Measurements from ENCODE around the gene ARID4A. TPM values are rescaled to one million over a fixed set of nuclear protein-coding genes. Genes with fewer than 3 reads are reported as not detected.
A peak's percentile ranks its signal among the peaks of the same experiment; 100 is the strongest.

The ARID4A gene
- total RNA-seq, 1 experiment from 2014 or later = 12.5 TPM

GRCh38 chr14:58395812-58396788 lies 97.7 kb downstream of the ARID4A start, which contains the start of gene TOMM20L (continued):
- peak; percentile 91 for TF ChIP-seq CTCF (IDR thresholded peaks at IDR 0.05)
- no peak for TF ChIP-seq EMX1 (CRISPR knock-in tag; IDR thresholded peaks at IDR 0.05)
- TF ChIP-seq NFATC4 (CRISPR knock-in tag; IDR thresholded peaks at IDR 0.05) = no peak
- no peak for TF ChIP-seq OVOL2 (CRISPR knock-in tag; IDR thresholded peaks at IDR 0.05; ENCODE audit: borderline replicate concordance)
- peak; percentile 63 for TF ChIP-seq ZNF423 (CRISPR knock-in tag; IDR thresholded peaks at IDR 0.05)
- no peak for TF ChIP-seq MYBL2 (CRISPR knock-in tag; IDR thresholded peaks at IDR 0.05)
- peak; percentile 82; the same call in 1 of the 2 replicates for TF ChIP-seq FOXP1 (CRISPR knock-in tag; IDR thresholded peaks at IDR 0.05; ENCODE audit: borderline replicate concordance)
- TF ChIP-seq NFYB (CRISPR knock-in tag; conservative IDR thresholded peaks at IDR 0.05; ENCODE audit: low read depth) = no peak
- TF ChIP-seq E2F4 (CRISPR knock-in tag; IDR thresholded peaks at IDR 0.05; ENCODE audit: borderline replicate concordance, low read depth) = no peak
- TF ChIP-seq TCF7 (CRISPR knock-in tag; IDR thresholded peaks at IDR 0.05; ENCODE audit: low read depth) = no peak; the same call in 1 of the 2 replicates
- no peak for TF ChIP-seq ZMAT4 (CRISPR knock-in tag; IDR thresholded peaks at IDR 0.05)
- TF ChIP-seq GABPB1 (CRISPR knock-in tag; IDR thresholded peaks at IDR 0.05) = no peak
- 0 out of 2 replicates have a peak, but pooled peaks have one; percentile 63 for TF ChIP-seq TEAD1 (CRISPR knock-in tag; IDR thresholded peaks at IDR 0.05)
- peak; percentile 81; the same call in 1 of the 2 replicates for TF ChIP-seq ESRRA (CRISPR knock-in tag; IDR thresholded peaks at IDR 0.05; ENCODE audit: borderline replicate concordance)
- peak; percentile 62 for TF ChIP-seq FOXK1 (CRISPR knock-in tag; IDR thresholded peaks at IDR 0.05)
- no peak for TF ChIP-seq NR1H2 (CRISPR knock-in tag; IDR thresholded peaks at IDR 0.05)
- no peak for TF ChIP-seq ARID4B (CRISPR knock-in tag; IDR thresholded peaks at IDR 0.05; ENCODE audit: borderline replicate concordance)
- no peak for TF ChIP-seq USF2 (CRISPR knock-in tag; IDR thresholded peaks at IDR 0.05)
- no peak for TF ChIP-seq TEAD4 (CRISPR knock-in tag; IDR thresholded peaks at IDR 0.05)
- no peak for TF ChIP-seq ATF6 (CRISPR knock-in tag; IDR thresholded peaks at IDR 0.05)
- no peak for TF ChIP-seq ZBTB43 (CRISPR knock-in tag; IDR thresholded peaks at IDR 0.05)
- no peak for TF ChIP-seq ZNF512 (CRISPR knock-in tag; IDR thresholded peaks at IDR 0.05; ENCODE audit: borderline replicate concordance)
- no peak for TF ChIP-seq IRF2 (CRISPR knock-in tag; IDR thresholded peaks at IDR 0.05; ENCODE audit: borderline replicate concordance, low read depth)
- 0 out of 2 replicates have a peak, but pooled peaks have one; percentile 41 for TF ChIP-seq KAT7 (CRISPR knock-in tag; IDR thresholded peaks at IDR 0.05; ENCODE audit: borderline replicate concordance)
